HEK293T (cell line): ENCODE measurements around the gene AGAP1.

Experiments
- CTCF ChIA-PET: fragments of 350-600 bp; formaldehyde crosslinking; extraction: SDS; loops from one replicate; lab custom pipeline; 2021; ENCODE audit warnings: antibody characterized with exemption, inconsistent platforms; lab: Yijun Ruan, JAX
- POLR2A ChIA-PET: fragments of 350-600 bp; formaldehyde crosslinking; extraction: SDS; loops from one replicate; lab custom pipeline; 2020; ENCODE audit warnings: antibody characterized with exemption, inconsistent platforms; lab: Yijun Ruan, JAX
- DNase-seq: peaks from one replicate; pipeline ENCODE4 v3.0.0; 2012; ENCODE audit warnings: mixed read lengths; ENCODE audit errors: extremely low spot score
- ARNT ChIP-seq: fragments of 450-650 bp; IDR thresholded peaks from 2 replicates; pipeline ENCODE4 v1.6.1; 2017; ENCODE audit warnings: mild to moderate bottlenecking
- BHLHE40 ChIP-seq: fragments of 450-650 bp; IDR thresholded peaks from 2 replicates; pipeline ENCODE4 v1.6.1; 2016; ENCODE audit warnings: mild to moderate bottlenecking, moderate library complexity, borderline replicate concordance
- CTBP1 ChIP-seq: fragments of 450-650 bp; IDR thresholded peaks from 2 replicates; pipeline ENCODE4 v1.6.1; 2016; ENCODE audit warnings: borderline replicate concordance
- ELF4 ChIP-seq: fragments of 450-650 bp; IDR thresholded peaks from 2 replicates; pipeline ENCODE4 v1.6.1; 2017; ENCODE audit warnings: antibody characterized with exemption
- FOXA1 ChIP-seq: fragments of 450-650 bp; IDR thresholded peaks from 2 replicates; pipeline ENCODE4 v1.6.1; 2016; ENCODE audit warnings: mild to moderate bottlenecking
- FOXK2 ChIP-seq: fragments of 450-650 bp; IDR thresholded peaks from 2 replicates; pipeline ENCODE4 v1.6.1; 2016; ENCODE audit warnings: mild to moderate bottlenecking
- FOXM1 ChIP-seq: fragments of 450-650 bp; IDR thresholded peaks from 2 replicates; pipeline ENCODE4 v1.6.1; 2017; ENCODE audit warnings: mild to moderate bottlenecking, borderline replicate concordance
- HDGF ChIP-seq: fragments of 450-650 bp; IDR thresholded peaks from 2 replicates; pipeline ENCODE4 v1.6.1; 2017; ENCODE audit warnings: antibody characterized with exemption, borderline replicate concordance
- L3MBTL2 ChIP-seq: fragments of 450-650 bp; conservative IDR thresholded peaks from 2 replicates; pipeline ENCODE4 v1.6.1; 2016; ENCODE audit warnings: mild to moderate bottlenecking
- LEF1 ChIP-seq: fragments of 450-650 bp; IDR thresholded peaks from 2 replicates; pipeline ENCODE4 v1.6.1; 2017; ENCODE audit warnings: mild to moderate bottlenecking, borderline replicate concordance
- NFRKB ChIP-seq: fragments of 450-650 bp; IDR thresholded peaks from 2 replicates; pipeline ENCODE4 v1.6.1; 2016; ENCODE audit warnings: mild to moderate bottlenecking, moderate library complexity
- PKNOX1 ChIP-seq: fragments of 450-650 bp; IDR thresholded peaks from 2 replicates; pipeline ENCODE4 v1.6.1; 2016
- SP1 ChIP-seq: fragments of 450-650 bp; IDR thresholded peaks from 2 replicates; pipeline ENCODE4 v1.6.1; 2017
- SUZ12 ChIP-seq: fragments of 450-650 bp; IDR thresholded peaks from 2 replicates; pipeline ENCODE4 v1.6.1; 2016; ENCODE audit warnings: mild to moderate bottlenecking
- TARDBP ChIP-seq: fragments of 450-650 bp; IDR thresholded peaks from 2 replicates; pipeline ENCODE4 v1.6.1; 2016
- ZNF384 ChIP-seq: fragments of 450-650 bp; IDR thresholded peaks from 2 replicates; pipeline ENCODE4 v1.6.1; 2016

AGAP1 gene

DNA sequence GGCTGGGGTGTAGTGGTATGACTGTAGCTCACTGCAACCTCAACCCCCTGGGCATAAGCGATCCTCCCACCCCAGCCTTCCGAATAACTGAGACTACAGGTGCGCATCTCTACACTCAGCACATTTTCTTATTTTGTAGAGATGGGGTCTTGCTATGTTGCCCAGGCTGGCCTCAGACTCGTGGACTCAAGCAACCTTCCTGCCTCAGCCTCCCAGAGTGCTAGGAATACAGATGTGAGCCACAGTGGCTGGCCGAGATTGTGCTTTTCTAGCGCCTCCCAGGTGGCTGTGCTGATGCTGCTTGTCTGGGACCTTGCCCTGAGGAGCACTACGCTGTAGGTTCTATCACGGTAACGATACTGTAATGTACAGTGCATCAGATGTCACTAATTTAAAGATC is 155.6 kb downstream of the AGAP1 start:
- ChIA-PET POLR2A (no interaction called here), CTCF (interaction anchor here (0.5 kb wide), 1 partner anchor 768 kb away, joined by 3 read pairs; no protein-coding TSS in a partner anchor)
- no peak for TF ChIP-seq LEF1
- TF ChIP-seq NFRKB: no peak
- TF ChIP-seq BHLHE40: no peak
- no peak for TF ChIP-seq FOXA1
- no peak for TF ChIP-seq ZNF384
- TF ChIP-seq FOXM1: no peak
- no peak for TF ChIP-seq SUZ12
- no peak for TF ChIP-seq L3MBTL2
- DNase-seq: no peak

GRCh38 chr2:235651643-235652042 is 157.8 kb downstream of the AGAP1 start:
- ChIA-PET POLR2A (no interaction called here), CTCF (no interaction called here)
- no peak for TF ChIP-seq TARDBP
- 0 out of 2 replicates have a peak, but pooled peaks have one; percentile 15 for TF ChIP-seq PKNOX1
- DNase-seq: no peak

DNA sequence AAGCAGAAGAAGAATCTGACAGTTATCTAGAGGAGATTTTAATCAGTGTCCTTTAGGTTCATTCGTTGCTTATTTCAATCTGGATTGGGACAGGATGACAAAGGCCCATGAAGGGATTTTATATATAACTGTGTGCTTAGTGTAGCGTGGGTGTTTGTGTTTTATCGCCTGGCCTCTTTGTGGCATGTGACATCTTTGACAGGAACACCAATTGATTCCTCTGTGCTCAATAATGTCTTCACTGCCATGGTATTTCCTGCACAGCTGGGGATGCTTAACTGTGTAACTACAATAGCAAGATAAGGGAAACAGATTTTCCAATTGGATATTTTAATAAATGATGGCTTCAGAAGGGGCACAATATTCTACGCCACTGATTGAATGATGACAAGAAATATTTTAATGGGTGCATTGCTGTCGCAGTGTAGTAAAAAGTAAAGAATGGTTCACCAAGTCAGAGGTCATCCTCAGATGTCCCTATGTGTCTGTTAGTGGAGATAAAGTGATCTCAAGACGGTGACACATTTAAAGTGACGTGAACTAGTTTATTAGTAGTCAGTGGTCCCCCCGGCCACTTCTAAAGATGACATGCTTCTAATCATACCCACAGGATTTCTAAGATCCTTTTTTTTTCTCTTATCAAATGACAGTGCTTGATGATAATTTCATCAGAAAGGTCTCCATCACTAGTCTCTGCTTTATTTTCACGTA is 160.4 kb downstream of the AGAP1 start:
- ChIA-PET CTCF (interaction anchor here (0.6 kb wide), 2 partner anchors 19 to 994 kb away, joined by 4 read pairs; no protein-coding TSS in a partner anchor), POLR2A (no interaction called here)
- no peak for DNase-seq
- no peak for TF ChIP-seq ZNF384

DNA sequence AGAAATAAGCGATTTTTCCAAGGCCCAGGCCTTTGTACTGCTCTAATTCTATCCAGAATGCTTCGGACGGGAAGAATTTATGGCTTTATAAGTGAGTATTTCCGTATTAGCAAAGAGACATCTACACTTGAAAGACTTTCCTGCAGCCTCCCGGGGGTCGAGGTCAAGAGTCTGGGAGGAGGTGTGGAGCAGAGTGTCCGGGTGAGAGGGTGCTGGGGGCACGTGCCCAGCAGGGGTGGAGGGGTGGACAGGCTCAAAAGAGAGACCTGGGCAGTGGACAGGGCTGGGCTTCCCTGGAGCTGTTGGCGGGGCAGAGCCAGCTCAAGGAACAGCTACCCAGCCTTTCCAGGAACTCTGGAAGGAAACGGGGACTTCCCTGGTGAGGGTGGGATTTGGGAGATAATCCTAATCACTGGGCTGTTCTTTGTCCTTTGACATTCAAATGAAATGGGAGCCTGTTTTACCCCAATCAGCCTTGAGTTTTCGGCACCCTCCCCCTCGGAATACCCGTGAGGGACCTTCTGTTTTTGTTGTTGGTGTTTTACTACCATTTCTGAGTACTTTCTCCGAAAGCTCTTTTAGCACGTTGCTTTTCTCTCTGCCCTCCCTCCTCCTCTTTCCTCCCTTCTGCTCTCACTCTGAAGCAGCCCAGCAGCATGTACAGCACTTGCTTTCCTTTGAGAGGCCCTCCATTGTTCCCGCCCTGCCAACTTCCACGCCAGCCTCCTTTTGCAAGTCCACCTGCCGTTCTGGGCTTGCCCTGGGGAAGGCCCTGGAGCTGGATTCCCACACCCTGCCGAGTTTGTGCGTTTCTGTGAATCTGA is 164.7 kb downstream of the AGAP1 start:
- POLR2A ChIA-PET: no interaction called here
- CTCF ChIA-PET: no interaction called here
- TF ChIP-seq CTBP1: no peak
- no peak for TF ChIP-seq FOXM1
- TF ChIP-seq ELF4: no peak
- no peak for TF ChIP-seq ARNT
- no peak for TF ChIP-seq TARDBP

GRCh38 chr2:235659767-235660322 is 166.0 kb downstream of the AGAP1 start:
- DNase-seq: no peak
- POLR2A ChIA-PET: no interaction called here
- TF ChIP-seq ZNF384 (no peak), BHLHE40 (no peak), LEF1 (no peak), FOXM1 (no peak), FOXK2 (no peak), TARDBP (no peak), FOXA1 (no peak), CTBP1 (no peak), SP1 (no peak), HDGF (no peak), NFRKB (no peak)
- CTCF ChIA-PET: no interaction called here

More for the DNA sequence above, 164.7 kb downstream of the AGAP1 start:
- no peak for DNase-seq

DNA sequence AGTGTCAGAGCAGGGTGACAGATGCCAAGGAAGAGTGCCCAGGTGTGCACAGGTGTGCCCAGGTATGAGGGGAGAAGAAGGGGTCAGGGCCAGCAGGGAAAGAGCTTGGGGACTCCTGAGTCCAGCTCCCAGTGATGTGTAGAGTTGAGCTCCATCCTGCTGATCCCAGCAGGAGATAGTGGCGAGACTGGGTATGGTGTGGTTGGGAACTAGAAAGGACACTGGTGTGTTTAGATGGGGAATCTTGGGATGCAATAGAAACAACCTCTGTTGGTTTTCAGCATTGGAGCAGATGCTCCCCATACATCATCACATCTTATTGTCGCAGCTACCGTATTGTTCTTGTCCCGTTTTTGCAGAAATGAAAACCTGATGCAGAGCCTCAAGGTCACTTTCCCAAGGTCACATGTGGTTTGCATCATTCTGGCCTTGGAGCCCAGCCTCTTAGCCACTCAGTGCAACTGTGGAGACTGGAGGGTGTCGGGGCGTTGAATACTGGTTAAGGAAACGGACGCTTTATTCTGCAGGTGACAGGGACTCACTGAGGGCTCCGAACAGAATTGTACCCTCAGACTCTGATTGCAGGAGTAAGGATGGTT is 166.7 kb downstream of the AGAP1 start:
- TF ChIP-seq LEF1: no peak
- no peak for TF ChIP-seq SUZ12
- no peak for TF ChIP-seq ELF4
- TF ChIP-seq TARDBP: no peak
- TF ChIP-seq ARNT: no peak
- no peak for TF ChIP-seq SP1
- TF ChIP-seq CTBP1: no peak
- TF ChIP-seq BHLHE40: no peak
- no peak for TF ChIP-seq FOXA1
- TF ChIP-seq PKNOX1: no peak
- TF ChIP-seq NFRKB: no peak
- TF ChIP-seq L3MBTL2: no peak
- CTCF ChIA-PET: interaction anchor here (0.5 kb wide), 1 partner anchor 535 kb away, joined by 3 read pairs; no protein-coding TSS in a partner anchor
- no peak for DNase-seq
- POLR2A ChIA-PET: no interaction called here
